Transverse colon (tissue), 4 donors: ENCODE data around the gene SLC7A9.

ENCODE experiments used
- EP300 ChIP-seq: sonication (generic); formaldehyde crosslinking; IDR thresholded peaks from one replicate; pipeline ENCODE4 v1.6.1; 2017; ENCODE audit warnings: antibody characterized with exemption, low read depth
- POLR2AphosphoS5 ChIP-seq, 3 donors: sonication (generic); formaldehyde crosslinking; IDR thresholded peaks; one replicate each; pipeline ENCODE4 v1.6.1; 2016; ENCODE audit warnings: antibody characterized with exemption in 3 of 3
- TF ChIP-seq, protein P1 (sequence below), 5 experiments: fragments of 200-600 bp in 3 of 5; fragments of 450-650 bp in 2 of 5; sonication (generic) in 3 of 5; IDR thresholded peaks; 1 replicate in 2 of 5; 2 replicates in 3 of 5; pipeline ENCODE4 v1.5.1; 2016 to 2017; ENCODE audit warnings: antibody characterized with exemption in 5 of 5, inconsistent platforms in 3 of 5, mild to moderate bottlenecking in 2 of 5, moderate library complexity in 1 of 5

DNA sequence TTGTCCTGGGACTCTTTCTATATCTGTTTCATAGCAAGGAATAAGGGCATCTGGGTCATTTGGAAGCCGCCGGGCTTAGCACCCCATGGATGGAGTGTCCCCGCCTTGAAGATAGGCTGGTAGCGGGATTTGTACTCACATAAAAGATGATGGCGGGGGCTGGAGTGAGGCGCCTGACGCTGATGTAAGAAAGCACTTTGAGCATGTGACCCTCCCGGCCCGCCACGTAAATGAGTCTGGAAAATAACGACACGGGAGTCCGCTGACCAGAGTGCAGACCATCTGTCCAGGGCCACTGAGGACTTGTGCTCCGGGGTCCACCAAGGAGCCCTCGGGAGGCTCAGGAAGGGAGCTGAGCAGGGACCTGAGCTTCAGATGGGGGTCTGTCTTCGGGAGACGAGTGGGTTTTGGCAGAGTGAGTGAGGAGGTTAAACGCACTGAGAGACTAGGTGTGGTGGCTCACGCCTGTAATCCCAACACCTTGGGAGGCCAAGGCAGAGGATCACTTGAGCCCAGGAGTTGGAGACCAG is 25.8 kb downstream of the SLC7A9 start:
- TF ChIP-seq, protein P1, sequence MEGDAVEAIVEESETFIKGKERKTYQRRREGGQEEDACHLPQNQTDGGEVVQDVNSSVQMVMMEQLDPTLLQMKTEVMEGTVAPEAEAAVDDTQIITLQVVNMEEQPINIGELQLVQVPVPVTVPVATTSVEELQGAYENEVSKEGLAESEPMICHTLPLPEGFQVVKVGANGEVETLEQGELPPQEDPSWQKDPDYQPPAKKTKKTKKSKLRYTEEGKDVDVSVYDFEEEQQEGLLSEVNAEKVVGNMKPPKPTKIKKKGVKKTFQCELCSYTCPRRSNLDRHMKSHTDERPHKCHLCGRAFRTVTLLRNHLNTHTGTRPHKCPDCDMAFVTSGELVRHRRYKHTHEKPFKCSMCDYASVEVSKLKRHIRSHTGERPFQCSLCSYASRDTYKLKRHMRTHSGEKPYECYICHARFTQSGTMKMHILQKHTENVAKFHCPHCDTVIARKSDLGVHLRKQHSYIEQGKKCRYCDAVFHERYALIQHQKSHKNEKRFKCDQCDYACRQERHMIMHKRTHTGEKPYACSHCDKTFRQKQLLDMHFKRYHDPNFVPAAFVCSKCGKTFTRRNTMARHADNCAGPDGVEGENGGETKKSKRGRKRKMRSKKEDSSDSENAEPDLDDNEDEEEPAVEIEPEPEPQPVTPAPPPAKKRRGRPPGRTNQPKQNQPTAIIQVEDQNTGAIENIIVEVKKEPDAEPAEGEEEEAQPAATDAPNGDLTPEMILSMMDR (IDR thresholded peaks at IDR 0.05), result no peak
- TF ChIP-seq EP300 (no peak), POLR2AphosphoS5 (IDR thresholded peaks at IDR 0.05) (no peak)
